Lower leg skin (tissue), 3 donors: ENCODE data around the gene ADAMTS10.

ENCODE experiments used
- POLR2A ChIP-seq, 2 donors: fragments of 450-650 bp; IDR thresholded peaks; one replicate each; pipeline ENCODE4 v1.6.1; 2016 to 2017; ENCODE audit warnings: antibody characterized with exemption in 2 of 2, mild to moderate bottlenecking in 1 of 2, moderate library complexity in 1 of 2
- TF ChIP-seq, protein P1 (sequence below), 3 donors: fragments of 450-650 bp; IDR thresholded peaks; one replicate each; pipeline ENCODE4 v1.5.1; 2016; ENCODE audit warnings: antibody characterized with exemption in 3 of 3, mild to moderate bottlenecking in 3 of 3, moderate library complexity in 2 of 3

DNA sequence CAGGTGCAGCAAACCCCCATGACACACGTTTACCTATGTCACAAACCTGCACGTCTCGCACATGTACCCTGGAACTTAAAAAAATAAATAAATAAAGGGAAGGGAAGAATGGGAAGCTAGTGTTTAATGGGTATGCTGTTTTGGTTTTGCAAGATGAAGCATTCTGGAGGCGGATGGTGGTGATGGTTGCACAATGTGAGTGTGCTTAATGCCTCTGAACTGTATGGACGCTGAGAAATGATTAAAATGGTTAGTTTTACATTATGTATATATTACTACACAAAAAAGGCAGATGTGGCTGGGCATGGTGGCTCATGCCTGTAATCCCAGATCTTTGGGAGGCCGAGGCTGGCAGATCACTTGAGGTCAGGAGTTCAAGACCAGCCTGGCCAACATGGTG, 37.7 kb upstream of the ADAMTS10 start:
- TF ChIP-seq, protein P1, sequence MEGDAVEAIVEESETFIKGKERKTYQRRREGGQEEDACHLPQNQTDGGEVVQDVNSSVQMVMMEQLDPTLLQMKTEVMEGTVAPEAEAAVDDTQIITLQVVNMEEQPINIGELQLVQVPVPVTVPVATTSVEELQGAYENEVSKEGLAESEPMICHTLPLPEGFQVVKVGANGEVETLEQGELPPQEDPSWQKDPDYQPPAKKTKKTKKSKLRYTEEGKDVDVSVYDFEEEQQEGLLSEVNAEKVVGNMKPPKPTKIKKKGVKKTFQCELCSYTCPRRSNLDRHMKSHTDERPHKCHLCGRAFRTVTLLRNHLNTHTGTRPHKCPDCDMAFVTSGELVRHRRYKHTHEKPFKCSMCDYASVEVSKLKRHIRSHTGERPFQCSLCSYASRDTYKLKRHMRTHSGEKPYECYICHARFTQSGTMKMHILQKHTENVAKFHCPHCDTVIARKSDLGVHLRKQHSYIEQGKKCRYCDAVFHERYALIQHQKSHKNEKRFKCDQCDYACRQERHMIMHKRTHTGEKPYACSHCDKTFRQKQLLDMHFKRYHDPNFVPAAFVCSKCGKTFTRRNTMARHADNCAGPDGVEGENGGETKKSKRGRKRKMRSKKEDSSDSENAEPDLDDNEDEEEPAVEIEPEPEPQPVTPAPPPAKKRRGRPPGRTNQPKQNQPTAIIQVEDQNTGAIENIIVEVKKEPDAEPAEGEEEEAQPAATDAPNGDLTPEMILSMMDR (IDR thresholded peaks at IDR 0.05): no peak
- TF ChIP-seq POLR2A (IDR thresholded peaks at IDR 0.05): no peak
